Vagina (tissue), 2 donors: ENCODE data around the gene EXD2.

Experiments used
- POLR2A ChIP-seq, 2 donors: fragments of 450-650 bp; IDR thresholded peaks; one replicate each; pipeline ENCODE4 v1.6.1; 2017; ENCODE audit warnings: antibody characterized with exemption in 2 of 2, mild to moderate bottlenecking in 2 of 2, moderate library complexity in 2 of 2
- POLR2AphosphoS5 ChIP-seq, 2 donors: sonication (generic); formaldehyde crosslinking; IDR thresholded peaks; one replicate each; pipeline ENCODE4 v1.9.0; 2017; ENCODE audit warnings: antibody characterized with exemption in 2 of 2, mild to moderate bottlenecking in 2 of 2, low read depth in 1 of 2; ENCODE audit not compliant: insufficient read depth in 1 of 2
- TF ChIP-seq, protein P1 (sequence below), 3 experiments: fragments of 450-650 bp in 2 of 3; fragments of 200-600 bp in 1 of 3; sonication (generic) in 1 of 3; IDR thresholded peaks; one replicate each; pipeline ENCODE4 v1.5.1; 2017 to 2019; ENCODE audit warnings: antibody characterized with exemption in 3 of 3, mild to moderate bottlenecking in 2 of 3, moderate library complexity in 2 of 3

DNA sequence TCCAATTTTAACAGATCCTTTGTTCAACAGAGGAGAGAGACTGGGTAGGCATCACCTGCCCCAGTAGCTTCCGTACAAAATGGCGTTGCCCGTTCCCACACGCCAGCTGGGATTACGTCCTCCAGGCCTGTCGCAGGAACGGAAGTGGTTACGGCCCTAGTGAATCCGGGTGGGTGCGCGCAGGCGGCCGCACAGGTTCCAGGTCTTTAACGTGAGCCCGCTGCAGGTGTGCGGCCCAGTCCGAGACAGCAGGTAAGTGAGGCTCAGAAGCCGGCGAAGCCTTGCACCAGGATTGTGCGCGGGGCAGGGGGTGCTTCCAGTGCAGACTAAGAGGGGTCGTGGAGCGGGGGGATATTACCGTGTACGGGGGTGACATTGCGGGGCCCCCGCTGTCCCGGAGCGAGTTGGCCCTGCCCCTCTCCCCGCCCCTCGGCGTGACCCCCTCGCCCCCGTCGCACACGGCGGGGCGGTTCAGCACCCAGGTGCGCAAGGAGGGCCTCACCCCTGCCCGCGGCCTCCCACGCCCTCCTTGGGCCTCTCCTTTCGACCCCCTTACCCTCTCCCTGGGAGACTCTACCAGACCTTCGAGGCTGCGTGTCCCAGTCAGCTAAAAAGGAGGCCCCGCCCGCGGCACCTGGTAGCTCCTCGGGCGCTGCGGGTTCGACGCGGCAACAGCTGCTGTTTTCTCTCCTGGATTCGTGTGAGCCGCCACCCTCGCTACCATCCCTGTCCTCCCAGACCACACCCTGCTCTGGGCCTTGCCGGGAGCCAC, at the start of gene EXD2:
- no peak for TF ChIP-seq POLR2A (IDR thresholded peaks at IDR 0.05)
- TF ChIP-seq, protein P1, sequence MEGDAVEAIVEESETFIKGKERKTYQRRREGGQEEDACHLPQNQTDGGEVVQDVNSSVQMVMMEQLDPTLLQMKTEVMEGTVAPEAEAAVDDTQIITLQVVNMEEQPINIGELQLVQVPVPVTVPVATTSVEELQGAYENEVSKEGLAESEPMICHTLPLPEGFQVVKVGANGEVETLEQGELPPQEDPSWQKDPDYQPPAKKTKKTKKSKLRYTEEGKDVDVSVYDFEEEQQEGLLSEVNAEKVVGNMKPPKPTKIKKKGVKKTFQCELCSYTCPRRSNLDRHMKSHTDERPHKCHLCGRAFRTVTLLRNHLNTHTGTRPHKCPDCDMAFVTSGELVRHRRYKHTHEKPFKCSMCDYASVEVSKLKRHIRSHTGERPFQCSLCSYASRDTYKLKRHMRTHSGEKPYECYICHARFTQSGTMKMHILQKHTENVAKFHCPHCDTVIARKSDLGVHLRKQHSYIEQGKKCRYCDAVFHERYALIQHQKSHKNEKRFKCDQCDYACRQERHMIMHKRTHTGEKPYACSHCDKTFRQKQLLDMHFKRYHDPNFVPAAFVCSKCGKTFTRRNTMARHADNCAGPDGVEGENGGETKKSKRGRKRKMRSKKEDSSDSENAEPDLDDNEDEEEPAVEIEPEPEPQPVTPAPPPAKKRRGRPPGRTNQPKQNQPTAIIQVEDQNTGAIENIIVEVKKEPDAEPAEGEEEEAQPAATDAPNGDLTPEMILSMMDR (IDR thresholded peaks at IDR 0.05) = no peak
- TF ChIP-seq POLR2AphosphoS5 (IDR thresholded peaks at IDR 0.05; ENCODE audit: insufficient read depth in 1 of 2, low read depth in 1 of 2) = peak; percentile 71 to 75
